Ramos (cell line): ENCODE measurements around the gene KCNJ6.

ENCODE experiments used
- in situ Hi-C: fragments of 300-500 bp; cut with MboI; formaldehyde crosslinking; loops from one replicate; pipeline ENCODE4 v1.14.3; 2022; ENCODE audit warnings: low sequenced_read_pairs; ENCODE audit not compliant: unreplicated experiment

The KCNJ6 gene

DNA sequence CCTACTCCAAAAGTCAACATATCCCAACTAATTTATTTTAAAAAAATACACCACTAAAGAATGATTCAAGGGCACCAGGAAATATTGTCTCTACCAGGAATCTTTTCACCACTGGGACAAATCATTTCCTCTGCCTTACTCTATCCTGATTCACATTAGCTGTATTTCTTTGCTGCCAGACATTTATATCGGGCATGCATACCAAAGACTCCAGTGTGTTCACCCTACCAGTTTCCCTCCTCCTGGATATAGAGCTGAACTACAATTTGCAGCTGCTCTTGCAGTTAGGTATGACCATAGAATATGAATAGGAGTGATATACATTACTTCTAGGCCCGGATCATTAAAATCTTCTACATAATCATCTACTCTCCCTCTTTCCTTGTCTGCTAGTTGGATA, 7.6 kb downstream of the KCNJ6 start:
- in situ Hi-C loops: no loop called here

- in situ Hi-C loops: no loop called here
Observed at GRCh38 chr21:37907076-37907475, 9.2 kb downstream of the KCNJ6 start.

DNA sequence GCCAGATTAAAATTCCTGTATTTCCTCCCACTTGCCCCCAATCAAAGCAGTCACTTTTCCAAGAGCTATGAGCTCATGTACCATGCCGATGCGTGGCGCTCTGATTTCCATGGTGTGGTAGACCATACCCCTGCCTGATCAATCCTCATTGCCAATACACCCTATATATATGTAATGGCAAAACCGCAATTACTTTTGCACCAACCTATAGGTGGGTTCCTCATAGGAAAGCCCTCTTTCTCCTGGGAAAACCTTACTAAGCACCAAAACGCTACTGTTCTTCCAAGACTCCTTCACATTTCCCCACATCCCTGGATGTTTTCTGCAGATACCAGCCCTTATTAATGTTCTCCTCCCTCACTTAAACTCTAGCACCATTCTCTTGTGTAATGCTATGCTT, 11.0 kb downstream of the KCNJ6 start:
- in situ Hi-C loops: no loop called here

- in situ Hi-C loops: no loop called here
Observed at GRCh38 chr21:37904856-37905255, 11.4 kb downstream of the KCNJ6 start.

DNA sequence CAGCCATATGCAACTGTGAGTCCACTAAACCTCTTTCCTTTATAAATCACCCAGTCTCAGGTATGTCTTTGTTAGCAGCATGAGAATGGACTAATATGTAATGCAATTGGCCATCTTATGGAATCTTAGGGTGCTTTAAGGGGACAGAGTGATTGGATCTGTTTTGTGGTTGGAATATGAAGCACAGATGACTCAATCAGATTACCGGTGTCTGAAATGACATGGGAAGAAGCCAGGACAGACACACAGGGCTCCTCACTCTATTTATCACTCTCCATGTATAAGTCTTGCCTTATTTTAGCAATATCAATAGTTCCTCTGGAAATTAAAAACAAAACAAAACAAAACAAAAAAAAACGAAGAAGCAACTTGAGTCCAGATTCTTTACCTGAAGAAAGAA, 12.9 kb downstream of the KCNJ6 start:
- in situ Hi-C loops: no loop called here

GRCh38 chr21:37899146-37899545, 17.1 kb downstream of the KCNJ6 start:
- in situ Hi-C loops: no loop called here

- in situ Hi-C loops: no loop called here
Observed at GRCh38 chr21:37896788-37897187, 19.5 kb downstream of the KCNJ6 start.

- in situ Hi-C loops: no loop called here
Observed at GRCh38 chr21:37891972-37892371, 24.3 kb downstream of the KCNJ6 start.

DNA sequence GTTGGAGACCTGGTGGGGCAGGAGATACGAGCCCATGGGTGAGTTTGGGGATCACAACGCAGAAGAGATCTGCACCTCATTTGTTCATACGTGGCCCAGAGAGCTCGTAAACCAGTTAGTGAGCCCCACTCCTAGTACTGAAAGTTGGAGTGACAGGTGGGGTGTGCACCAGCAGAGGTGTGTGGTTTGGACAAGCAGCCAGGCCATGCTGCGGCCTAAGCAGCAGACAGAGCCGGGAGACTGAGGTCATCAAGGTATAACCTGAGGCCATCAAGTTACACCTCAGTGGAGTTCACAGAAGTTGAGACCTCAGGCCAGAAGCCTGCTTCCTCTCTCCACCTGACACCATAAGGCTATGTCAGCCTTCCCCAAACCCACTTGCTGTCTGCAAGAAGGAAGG, 27.6 kb downstream of the KCNJ6 start:
- in situ Hi-C loops: no loop called here

- in situ Hi-C loops: no loop called here
Observed at GRCh38 chr21:37886726-37887299, 29.4 kb downstream of the KCNJ6 start.

DNA sequence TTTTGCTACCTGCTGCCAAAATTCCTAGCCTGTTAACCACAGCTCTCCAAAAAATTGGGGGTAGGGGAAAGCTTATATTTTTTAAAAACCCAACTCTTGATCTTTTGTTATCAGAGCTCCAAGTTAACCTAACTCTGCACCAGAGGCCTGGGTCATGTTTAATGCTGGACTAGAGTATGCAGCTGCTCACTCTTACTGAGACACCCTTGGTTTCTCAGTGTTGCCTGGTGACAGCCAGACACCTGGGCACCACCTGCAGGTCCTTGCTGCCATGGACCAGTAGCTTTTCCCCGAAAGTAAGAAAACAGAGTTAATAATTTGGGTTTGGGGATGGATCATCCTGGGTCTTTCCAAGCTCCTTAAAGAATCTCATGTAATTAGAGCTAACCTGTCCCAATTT, 30.1 kb downstream of the KCNJ6 start:
- in situ Hi-C loops: no loop called here

GRCh38 chr21:37878946-37879660, 37.2 kb downstream of the KCNJ6 start:
- in situ Hi-C loops: no loop called here

GRCh38 chr21:37877888-37878684, 38.2 kb downstream of the KCNJ6 start:
- in situ Hi-C loops: no loop called here

- in situ Hi-C loops: no loop called here
Observed at GRCh38 chr21:37877171-37877570, 39.1 kb downstream of the KCNJ6 start.

- in situ Hi-C loops: no loop called here
Observed at GRCh38 chr21:37876561-37876960, 39.7 kb downstream of the KCNJ6 start.

DNA sequence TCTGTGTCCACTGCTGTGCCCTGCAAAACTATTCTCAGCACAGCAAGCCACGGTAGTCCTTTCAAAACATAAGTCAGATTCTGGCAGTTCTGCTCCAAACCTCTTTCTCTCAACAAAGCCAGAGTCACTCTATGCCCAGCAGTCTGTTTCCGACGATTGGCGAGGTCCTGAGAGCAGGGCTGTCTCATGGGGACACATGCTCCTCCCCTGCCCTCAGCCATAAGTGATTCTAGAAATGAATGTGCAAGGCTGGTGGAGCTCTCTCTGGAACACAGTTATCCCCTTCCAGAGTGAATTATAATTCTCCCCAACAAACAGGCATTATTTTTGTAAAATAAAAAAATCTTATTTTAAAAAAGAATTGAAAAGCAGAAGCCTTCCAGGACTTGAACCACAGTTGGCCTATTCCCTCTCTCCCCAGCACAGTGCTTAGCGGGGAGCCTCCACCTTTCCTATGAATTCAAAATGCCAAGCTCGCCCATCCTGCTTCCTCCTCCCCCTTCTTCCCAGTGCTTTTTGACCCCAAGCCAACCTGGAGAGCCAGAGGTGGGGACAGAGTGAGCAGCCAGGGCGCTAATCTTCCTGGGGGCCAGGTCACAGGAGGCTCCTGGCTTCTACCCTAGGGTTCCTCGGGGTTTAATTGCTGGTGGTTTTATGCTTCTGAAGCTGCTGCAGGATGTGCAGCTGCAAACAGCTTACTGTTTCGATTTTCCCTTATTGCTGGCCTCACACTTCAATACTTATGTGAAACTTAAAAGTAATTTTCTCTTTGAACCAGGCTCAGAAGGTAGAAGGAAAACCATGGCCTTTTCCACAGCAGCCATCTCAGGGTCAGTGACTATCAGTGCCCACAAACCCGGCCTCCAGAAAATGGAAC, 41.1 kb downstream of the KCNJ6 start:
- in situ Hi-C loops: no loop called here

DNA sequence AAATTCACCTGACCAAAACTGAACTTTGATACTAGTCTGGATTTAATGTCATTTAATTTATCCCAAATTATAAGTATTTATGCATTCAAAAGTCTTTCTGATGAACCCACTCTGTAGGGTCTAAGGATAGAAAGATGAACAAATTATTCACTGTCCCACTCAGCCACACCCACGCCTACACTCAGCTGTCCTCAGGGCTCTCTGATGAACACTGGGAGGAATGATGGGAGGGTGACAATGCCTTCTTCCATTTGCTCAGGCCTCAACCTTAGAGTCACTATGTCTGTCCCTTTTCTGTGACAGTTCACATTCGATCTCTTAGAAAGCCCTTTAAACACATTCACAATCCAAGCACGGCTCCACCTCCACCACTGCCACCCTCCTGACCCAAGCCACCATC, 41.8 kb downstream of the KCNJ6 start:
- in situ Hi-C loops: no loop called here

DNA sequence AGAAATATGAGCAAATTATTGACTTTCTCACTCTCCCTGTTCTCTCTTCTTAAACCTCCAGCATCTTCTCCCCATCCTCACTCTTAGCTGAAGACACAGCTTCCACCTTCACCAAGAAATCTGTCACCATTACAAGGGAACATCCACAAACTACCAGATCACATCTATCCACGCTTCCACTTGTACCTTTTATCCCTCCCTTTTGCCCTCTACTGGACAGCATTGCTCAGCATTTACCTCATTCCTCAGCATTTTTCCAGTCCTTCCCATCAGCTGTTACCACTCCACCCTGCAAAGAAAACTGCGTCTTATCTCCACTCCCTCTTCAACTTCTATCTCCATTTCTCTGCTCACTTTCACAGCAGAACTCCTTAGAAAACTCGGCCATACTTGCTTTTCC, 42.6 kb downstream of the KCNJ6 start:
- in situ Hi-C loops: no loop called here

DNA sequence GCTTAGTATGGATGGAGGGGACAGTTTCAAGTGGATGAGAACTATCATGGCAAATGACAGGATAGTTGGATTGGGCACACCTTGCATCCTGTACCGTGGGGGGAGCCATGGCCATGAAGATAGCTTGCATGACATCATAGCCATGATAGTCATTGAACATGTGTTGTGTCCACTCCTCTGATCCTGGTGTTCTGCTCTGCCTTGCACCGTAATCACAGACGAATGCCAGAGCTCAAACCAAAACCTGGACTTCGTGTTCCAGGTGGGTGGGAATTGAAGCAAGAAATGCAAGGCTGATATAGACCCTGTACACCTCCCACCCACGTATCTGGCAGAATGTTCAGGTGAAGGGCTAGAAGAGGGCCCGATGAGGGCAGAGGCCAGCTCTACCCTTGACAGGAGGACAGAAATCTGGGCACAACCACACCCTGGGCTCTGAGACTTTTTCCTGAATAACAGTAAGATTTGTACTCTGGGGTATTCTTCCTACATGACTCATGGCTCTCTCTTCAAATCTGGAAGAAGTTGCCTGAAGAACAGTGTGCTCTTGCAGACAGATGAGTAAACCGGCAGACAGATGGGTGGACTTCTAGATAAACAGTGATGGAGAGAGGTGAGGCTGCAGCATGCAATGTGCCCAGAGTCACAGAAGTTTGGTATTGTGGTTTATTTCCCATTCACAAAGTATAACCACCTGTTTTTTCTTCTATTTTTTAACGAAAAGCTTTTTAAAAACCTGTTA, 45.0 kb downstream of the KCNJ6 start:
- in situ Hi-C loops: no loop called here

DNA sequence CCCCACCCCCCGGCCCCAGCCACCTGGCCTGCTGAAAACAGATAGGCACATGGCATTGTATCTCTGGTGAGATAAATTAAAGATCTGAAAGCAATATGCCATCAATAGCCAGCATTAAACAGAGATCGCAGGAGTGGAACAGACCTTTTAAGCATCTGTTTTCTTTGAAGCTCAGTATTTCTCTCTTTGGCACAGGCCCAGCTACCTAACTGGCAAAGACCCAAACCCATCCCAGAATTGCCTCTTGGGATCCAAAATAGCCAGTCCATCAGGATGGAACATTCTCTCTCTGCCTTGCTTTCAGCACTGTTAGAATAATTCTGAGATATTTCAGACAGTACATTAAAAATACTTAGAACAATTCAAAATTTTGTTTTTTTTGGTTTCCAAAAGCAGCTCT, 46.0 kb downstream of the KCNJ6 start:
- in situ Hi-C loops: no loop called here
